Measurements from ENCODE around the gene DNAJC3. TPM values are rescaled to one million over a fixed set of nuclear protein-coding genes. Genes with fewer than 3 reads are reported as not detected.

The DNAJC3 gene
- total RNA-seq, 1 experiment from 2014 or later: 21.2 TPM

DNA sequence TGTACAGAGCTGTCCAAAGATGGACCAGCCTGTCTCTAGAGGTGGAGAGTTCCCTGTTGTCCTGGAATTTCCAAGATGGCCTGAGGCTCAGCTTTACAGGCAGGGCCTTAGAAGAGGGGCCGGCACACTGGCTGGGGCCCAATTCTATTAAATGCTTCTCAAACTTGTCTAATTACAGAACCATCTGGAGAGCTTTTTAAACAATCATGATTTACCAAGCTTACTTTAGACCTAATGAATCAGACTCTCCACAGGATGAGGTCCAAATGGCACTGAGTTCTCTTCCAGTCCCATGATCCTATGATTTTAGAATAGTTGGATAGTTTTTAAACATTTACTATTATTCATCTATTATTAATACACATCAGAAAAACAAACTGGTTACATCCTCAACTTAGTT, 123.5 kb downstream of the DNAJC3 start:
- Histone ChIP-seq H3T11ph (ENCODE audit: low read length) (no peak overlapping the region), H3K4me1 (ENCODE audit: insufficient read depth, low read length) (no peaks in the 10 kb centered on the region), H3K23ac (ENCODE audit: insufficient read length, low read depth, low read length) (no peak overlapping the region), H2BK12ac (ENCODE audit: insufficient read length, low read depth, low read length) (no peak overlapping the region), H4K8ac (replicated peaks; ENCODE audit: insufficient read length, low read depth, low read length) (no peak overlapping the region), H3K23me2 (ENCODE audit: insufficient read length, low read depth, low read length, poor library complexity, severe bottlenecking) (no peaks in the 10 kb centered on the region), H4K91ac (ENCODE audit: insufficient read length, low read depth, low read length) (no peak overlapping the region), H2BK5ac (ENCODE audit: insufficient read length, low read length) (no peak overlapping the region), H3K27me3 (ENCODE audit: insufficient read depth, low read length) (no peaks in the 10 kb centered on the region), H3K56ac (ENCODE audit: insufficient read length, low read depth, low read length) (no peak overlapping the region), H3K18ac (ENCODE audit: insufficient read length, low read depth, low read length) (no peak overlapping the region), H3K79me1 (ENCODE audit: insufficient read depth, low read depth, low read length, poor library complexity, severe bottlenecking) (no peaks in the 10 kb centered on the region), H3K9ac (ENCODE audit: extremely low read depth, insufficient read length, low read length) (no peak overlapping the region), H3K4ac (ENCODE audit: low read depth, low read length) (no peak overlapping the region), H4K20me1 (ENCODE audit: control insufficient read depth, insufficient read depth, insufficient read length) (no peaks in the 10 kb centered on the region), H2AK5ac (ENCODE audit: insufficient read length, low read length) (no peak overlapping the region), H3K9me3 (ENCODE audit: control insufficient read depth, low read depth, low read length) (no peaks in the 10 kb centered on the region), H3K79me2 (ENCODE audit: insufficient read depth, low read length) (no peaks in the 10 kb centered on the region), H2BK120ac (ENCODE audit: low read depth, low read length, poor library complexity, severe bottlenecking) (no peak overlapping the region), H2BK20ac (ENCODE audit: low read depth, low read length, poor library complexity, severe bottlenecking) (no peak overlapping the region), H2AFZ (ENCODE audit: low read length) (no peak overlapping the region), H3K27ac (ENCODE audit: insufficient read length, low read depth, low read length) (no peak overlapping the region), H2BK15ac (ENCODE audit: low read depth, low read length) (no peak overlapping the region), H3K4me2 (ENCODE audit: insufficient read depth, insufficient read length, low read length) (no peak overlapping the region), H3K14ac (ENCODE audit: insufficient read depth, low read length) (no peak overlapping the region), H4K5ac (ENCODE audit: insufficient read length, low read depth, low read length) (no peak overlapping the region)
- Mint-ChIP-seq H3K27ac (no peak overlapping the region), H3K36me3 (ENCODE audit: insufficient read depth in 1 of 3, low read depth in 3 of 3) (peaks cover 3 to 6% (median 5%) of the 10 kb centered on the region in 3 experiments; a peak in 5 of 7 replicates), H3K4me1 (no peaks in the 10 kb centered on the region), H3K27me3 (ENCODE audit: low read depth) (no peaks in the 10 kb centered on the region), H3K9me3 (peaks cover 0 to 10% of the 10 kb centered on the region in 2 experiments; a peak in 3 of 5 replicates), H3K4me3 (no peak overlapping the region)
- TF ChIP-seq, protein P1, sequence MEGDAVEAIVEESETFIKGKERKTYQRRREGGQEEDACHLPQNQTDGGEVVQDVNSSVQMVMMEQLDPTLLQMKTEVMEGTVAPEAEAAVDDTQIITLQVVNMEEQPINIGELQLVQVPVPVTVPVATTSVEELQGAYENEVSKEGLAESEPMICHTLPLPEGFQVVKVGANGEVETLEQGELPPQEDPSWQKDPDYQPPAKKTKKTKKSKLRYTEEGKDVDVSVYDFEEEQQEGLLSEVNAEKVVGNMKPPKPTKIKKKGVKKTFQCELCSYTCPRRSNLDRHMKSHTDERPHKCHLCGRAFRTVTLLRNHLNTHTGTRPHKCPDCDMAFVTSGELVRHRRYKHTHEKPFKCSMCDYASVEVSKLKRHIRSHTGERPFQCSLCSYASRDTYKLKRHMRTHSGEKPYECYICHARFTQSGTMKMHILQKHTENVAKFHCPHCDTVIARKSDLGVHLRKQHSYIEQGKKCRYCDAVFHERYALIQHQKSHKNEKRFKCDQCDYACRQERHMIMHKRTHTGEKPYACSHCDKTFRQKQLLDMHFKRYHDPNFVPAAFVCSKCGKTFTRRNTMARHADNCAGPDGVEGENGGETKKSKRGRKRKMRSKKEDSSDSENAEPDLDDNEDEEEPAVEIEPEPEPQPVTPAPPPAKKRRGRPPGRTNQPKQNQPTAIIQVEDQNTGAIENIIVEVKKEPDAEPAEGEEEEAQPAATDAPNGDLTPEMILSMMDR (conservative IDR thresholded peaks at IDR 0.05): no peak
- DNase-seq: no peak
- WGBS (ENCODE audit: extremely low coverage, insufficient read length, low lambda C conversion rate): no CpG with 5 or more reads among the region's 1 CpG

Data from H9 (cell line).